ENCODE data around the gene HELLS.

DNA sequence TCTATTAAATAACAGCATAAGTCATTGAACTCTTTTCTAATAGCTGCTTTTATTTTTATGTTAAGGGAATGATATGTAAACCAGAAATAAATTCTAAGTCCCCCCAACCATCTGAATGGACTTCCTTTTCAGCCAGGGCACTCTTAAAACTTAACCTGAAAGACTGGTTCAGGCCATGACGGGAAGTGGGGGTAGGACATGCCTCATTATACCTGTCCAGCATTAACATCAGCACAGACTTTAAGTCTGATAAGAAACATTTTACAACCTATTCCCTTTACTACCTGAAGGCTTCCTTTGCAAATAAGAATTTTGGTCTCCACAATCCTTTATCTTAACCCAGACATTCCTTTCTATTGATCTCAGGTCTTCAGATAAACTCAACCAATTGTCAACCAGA lies 81.9 kb downstream of the HELLS start:
- TF ChIP-seq, protein P1, sequence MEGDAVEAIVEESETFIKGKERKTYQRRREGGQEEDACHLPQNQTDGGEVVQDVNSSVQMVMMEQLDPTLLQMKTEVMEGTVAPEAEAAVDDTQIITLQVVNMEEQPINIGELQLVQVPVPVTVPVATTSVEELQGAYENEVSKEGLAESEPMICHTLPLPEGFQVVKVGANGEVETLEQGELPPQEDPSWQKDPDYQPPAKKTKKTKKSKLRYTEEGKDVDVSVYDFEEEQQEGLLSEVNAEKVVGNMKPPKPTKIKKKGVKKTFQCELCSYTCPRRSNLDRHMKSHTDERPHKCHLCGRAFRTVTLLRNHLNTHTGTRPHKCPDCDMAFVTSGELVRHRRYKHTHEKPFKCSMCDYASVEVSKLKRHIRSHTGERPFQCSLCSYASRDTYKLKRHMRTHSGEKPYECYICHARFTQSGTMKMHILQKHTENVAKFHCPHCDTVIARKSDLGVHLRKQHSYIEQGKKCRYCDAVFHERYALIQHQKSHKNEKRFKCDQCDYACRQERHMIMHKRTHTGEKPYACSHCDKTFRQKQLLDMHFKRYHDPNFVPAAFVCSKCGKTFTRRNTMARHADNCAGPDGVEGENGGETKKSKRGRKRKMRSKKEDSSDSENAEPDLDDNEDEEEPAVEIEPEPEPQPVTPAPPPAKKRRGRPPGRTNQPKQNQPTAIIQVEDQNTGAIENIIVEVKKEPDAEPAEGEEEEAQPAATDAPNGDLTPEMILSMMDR (IDR thresholded peaks at IDR 0.05): no peak
- no peak for TF ChIP-seq POLR2A (IDR thresholded peaks at IDR 0.05)

Measured in right lobe of liver (tissue), 4 donors.